ENCODE data around the gene WNT5B. TPM values are rescaled to one million over a fixed set of nuclear protein-coding genes. Genes with fewer than 3 reads are reported as not detected.

The WNT5B gene
- total RNA-seq, 1 donor from 2014 or later: 8.9 TPM

GRCh38 chr12:1607940-1608712 is 20.9 kb upstream of the WNT5B start:
- H3K27me3 Mint-ChIP-seq: peaks cover 13% of the 10 kb centered on the region
- no peaks in the 10 kb centered on the region for H3K9me3 Mint-ChIP-seq (ENCODE audit: low read depth)
- no peak for TF ChIP-seq CTCF (IDR thresholded peaks at IDR 0.05; ENCODE audit: unreplicated experiment)
- H3K36me3 Mint-ChIP-seq (ENCODE audit: insufficient read depth): no peaks in the 10 kb centered on the region
- H3K4me1 Mint-ChIP-seq (ENCODE audit: low read depth): peaks cover 25% of the 10 kb centered on the region
- no peak overlapping the region for H3K27ac Mint-ChIP-seq
- no peak for DNase-seq (ENCODE audit: low spot score, unreplicated experiment)
- no peak overlapping the region for H3K4me3 Mint-ChIP-seq (ENCODE audit: low read depth)

GRCh38 chr12:1608713-1609119 is 20.3 kb upstream of the WNT5B start:
- Mint-ChIP-seq H3K36me3 (ENCODE audit: insufficient read depth) (no peaks in the 10 kb centered on the region), H3K27ac (no peak overlapping the region), H3K4me1 (ENCODE audit: low read depth) (peaks cover 25% of the 10 kb centered on the region)

GRCh38 chr12:1610072-1610643 is 18.9 kb upstream of the WNT5B start:
- no peak overlapping the region for H3K4me3 Mint-ChIP-seq (ENCODE audit: low read depth)
- no peak overlapping the region for H3K27ac Mint-ChIP-seq
- H3K9me3 Mint-ChIP-seq (ENCODE audit: low read depth): no peaks in the 10 kb centered on the region
- peaks cover 21% of the 10 kb centered on the region for H3K4me1 Mint-ChIP-seq (ENCODE audit: low read depth)
- H3K36me3 Mint-ChIP-seq (ENCODE audit: insufficient read depth): no peaks in the 10 kb centered on the region
- DNase-seq (ENCODE audit: low spot score, unreplicated experiment): no peak
- peaks cover 12% of the 10 kb centered on the region for H3K27me3 Mint-ChIP-seq
- TF ChIP-seq CTCF (IDR thresholded peaks at IDR 0.05; ENCODE audit: unreplicated experiment): no peak

More at GRCh38 chr12:1608713-1609119, 20.3 kb upstream of the WNT5B start:
- TF ChIP-seq CTCF (IDR thresholded peaks at IDR 0.05; ENCODE audit: unreplicated experiment): no peak
- no peak for DNase-seq (ENCODE audit: low spot score, unreplicated experiment)
- Mint-ChIP-seq H3K9me3 (ENCODE audit: low read depth) (no peaks in the 10 kb centered on the region), H3K27me3 (peaks cover 13% of the 10 kb centered on the region), H3K4me3 (ENCODE audit: low read depth) (no peak overlapping the region)

GRCh38 chr12:1611803-1612572 is 17.0 kb upstream of the WNT5B start:
- Mint-ChIP-seq H3K4me3 (ENCODE audit: low read depth) (no peak overlapping the region), H3K27me3 (peaks cover 7% of the 10 kb centered on the region), H3K36me3 (ENCODE audit: insufficient read depth) (no peaks in the 10 kb centered on the region), H3K4me1 (ENCODE audit: low read depth) (peaks cover 11% of the 10 kb centered on the region), H3K27ac (no peak overlapping the region), H3K9me3 (ENCODE audit: low read depth) (no peaks in the 10 kb centered on the region)
- TF ChIP-seq CTCF (IDR thresholded peaks at IDR 0.05; ENCODE audit: unreplicated experiment): no peak
- no peak for DNase-seq (ENCODE audit: low spot score, unreplicated experiment)

GRCh38 chr12:1613860-1614259 is 15.2 kb upstream of the WNT5B start:
- H3K4me1 Mint-ChIP-seq (ENCODE audit: low read depth): peaks cover 11% of the 10 kb centered on the region
- no peak overlapping the region for H3K4me3 Mint-ChIP-seq (ENCODE audit: low read depth)
- no peaks in the 10 kb centered on the region for H3K9me3 Mint-ChIP-seq (ENCODE audit: low read depth)
- H3K27ac Mint-ChIP-seq: no peak overlapping the region
- H3K27me3 Mint-ChIP-seq: peaks cover 7% of the 10 kb centered on the region
- no peak for DNase-seq (ENCODE audit: low spot score, unreplicated experiment)
- H3K36me3 Mint-ChIP-seq (ENCODE audit: insufficient read depth): no peaks in the 10 kb centered on the region
- no peak for TF ChIP-seq CTCF (IDR thresholded peaks at IDR 0.05; ENCODE audit: unreplicated experiment)
